HepG2 (cell line): ENCODE results near the gene NUDT1. TPM values are rescaled to one million over a fixed set of nuclear protein-coding genes. Genes with fewer than 3 reads are reported as not detected.

Source experiments
- BCL3 ChIP-seq: sonication (generic); formaldehyde crosslinking; IDR thresholded peaks from 2 replicates; pipeline ENCODE4 v1.5.1; 2020; ENCODE audit warnings: mild to moderate bottlenecking, missing genetic modification reagents, moderate library complexity
- BORCS8-MEF2B ChIP-seq: sonication (generic); formaldehyde crosslinking; IDR thresholded peaks from 2 replicates; pipeline ENCODE4 v1.8.0; 2022; ENCODE audit warnings: mild to moderate bottlenecking, missing genetic modification reagents
- ETV5 ChIP-seq: IDR thresholded peaks from 2 replicates; pipeline ENCODE4 v1.6.1; 2018; ENCODE audit warnings: missing biosample characterization, missing genetic modification reagents, inconsistent platforms, borderline replicate concordance
- FOXO1 ChIP-seq: sonication (generic); formaldehyde crosslinking; IDR thresholded peaks from 2 replicates; pipeline ENCODE4 v1.4.0; 2020; ENCODE audit warnings: missing genetic modification reagents
- GLI4 ChIP-seq: sonication (generic); formaldehyde crosslinking; IDR thresholded peaks from 2 replicates; pipeline ENCODE4 v1.5.1; 2020; ENCODE audit warnings: missing genetic modification reagents, mild to moderate bottlenecking, moderate library complexity, borderline replicate concordance
- HNRNPK ChIP-seq: fragments of 200-400 bp; formaldehyde crosslinking; IDR thresholded peaks from 2 replicates; pipeline ENCODE4 v1.6.1; 2018; ENCODE audit warnings: low read length, low read depth, moderate library complexity, mild to moderate bottlenecking; ENCODE audit not compliant: poor library complexity, severe bottlenecking
- HOXA5 ChIP-seq: sonication (generic); formaldehyde crosslinking; IDR thresholded peaks from 2 replicates; pipeline ENCODE4 v1.4.0; 2020; ENCODE audit warnings: missing genetic modification reagents
- MAF1 ChIP-seq: sonication (generic); formaldehyde crosslinking; IDR thresholded peaks from 2 replicates; pipeline ENCODE4 v1.5.0; 2020; ENCODE audit warnings: missing genetic modification reagents, borderline replicate concordance
- NFIC ChIP-seq: IDR thresholded peaks from 2 replicates; pipeline ENCODE4 v1.6.1; 2012; ENCODE audit warnings: mild to moderate bottlenecking, low read length, inconsistent platforms
- SP4 ChIP-seq: sonication (generic); formaldehyde crosslinking; IDR thresholded peaks from 2 replicates; pipeline ENCODE4 v1.8.1; 2023; ENCODE audit warnings: mild to moderate bottlenecking, missing genetic modification reagents
- TFE3 ChIP-seq: IDR thresholded peaks from 2 replicates; pipeline ENCODE4 v1.6.1; 2016
- ZNF251 ChIP-seq: sonication (generic); formaldehyde crosslinking; IDR thresholded peaks from 2 replicates; pipeline ENCODE4 v1.9.0; 2021; ENCODE audit warnings: mild to moderate bottlenecking, missing genetic modification reagents
- ZNF660 ChIP-seq: sonication (generic); formaldehyde crosslinking; IDR thresholded peaks from 2 replicates; pipeline ENCODE4 v1.5.1; 2020; ENCODE audit warnings: mild to moderate bottlenecking, low read depth, missing genetic modification reagents, borderline replicate concordance
- polyA plus RNA-seq, 8 experiments: library from polyadenylated mRNA; depleted of rRNA in 3 of 8; stranded (reverse) in 7 of 8; unstranded in 1 of 8; fragments of >200 nt; fragmentation: Illumina TruSeq in 4 of 8; extraction: Trizol in 4 of 8; gene quantifications; 2 replicates each; pipeline versions ENCODE4 v1.2.1 to v1.2.3, GENCODE V29; 2011 to 2016; ENCODE audit warnings: low read depth in 4 of 8, missing spikeins in 1 of 8, mixed read lengths in 1 of 8; ENCODE audit not compliant: insufficient read depth in 1 of 8
- total RNA-seq, 5 experiments: library from RNA; depleted of rRNA; stranded (reverse); fragments of >200 nt; fragmentation: Illumina TruSeq; extraction: Trizol; gene quantifications; 2 replicates each; pipeline ENCODE4 v1.2.3, GENCODE V29; 2016; ENCODE audit warnings: low read depth in 1 of 5
- TF ChIP-seq, protein P1 (sequence below): sonication (generic); formaldehyde crosslinking; IDR thresholded peaks from 2 replicates; pipeline ENCODE4 v1.5.1; 2020; ENCODE audit warnings: mild to moderate bottlenecking, missing genetic modification reagents
- TF ChIP-seq, protein P2 (sequence below): sonication (generic); formaldehyde crosslinking; IDR thresholded peaks from 2 replicates; pipeline ENCODE4 v1.4.0; 2020; ENCODE audit warnings: missing genetic modification reagents
- TF ChIP-seq, protein P3 (sequence below): sonication (generic); formaldehyde crosslinking; IDR thresholded peaks from 2 replicates; pipeline ENCODE4 v1.8.0; 2022; ENCODE audit warnings: low read depth, missing genetic modification reagents

Gene NUDT1
- total and polyA plus RNA-seq, 2 of the 13 experiments (the other 11 are each of a cell fraction or from before 2014, with no cell fraction given) = 9.1 to 26.8 TPM

DNA sequence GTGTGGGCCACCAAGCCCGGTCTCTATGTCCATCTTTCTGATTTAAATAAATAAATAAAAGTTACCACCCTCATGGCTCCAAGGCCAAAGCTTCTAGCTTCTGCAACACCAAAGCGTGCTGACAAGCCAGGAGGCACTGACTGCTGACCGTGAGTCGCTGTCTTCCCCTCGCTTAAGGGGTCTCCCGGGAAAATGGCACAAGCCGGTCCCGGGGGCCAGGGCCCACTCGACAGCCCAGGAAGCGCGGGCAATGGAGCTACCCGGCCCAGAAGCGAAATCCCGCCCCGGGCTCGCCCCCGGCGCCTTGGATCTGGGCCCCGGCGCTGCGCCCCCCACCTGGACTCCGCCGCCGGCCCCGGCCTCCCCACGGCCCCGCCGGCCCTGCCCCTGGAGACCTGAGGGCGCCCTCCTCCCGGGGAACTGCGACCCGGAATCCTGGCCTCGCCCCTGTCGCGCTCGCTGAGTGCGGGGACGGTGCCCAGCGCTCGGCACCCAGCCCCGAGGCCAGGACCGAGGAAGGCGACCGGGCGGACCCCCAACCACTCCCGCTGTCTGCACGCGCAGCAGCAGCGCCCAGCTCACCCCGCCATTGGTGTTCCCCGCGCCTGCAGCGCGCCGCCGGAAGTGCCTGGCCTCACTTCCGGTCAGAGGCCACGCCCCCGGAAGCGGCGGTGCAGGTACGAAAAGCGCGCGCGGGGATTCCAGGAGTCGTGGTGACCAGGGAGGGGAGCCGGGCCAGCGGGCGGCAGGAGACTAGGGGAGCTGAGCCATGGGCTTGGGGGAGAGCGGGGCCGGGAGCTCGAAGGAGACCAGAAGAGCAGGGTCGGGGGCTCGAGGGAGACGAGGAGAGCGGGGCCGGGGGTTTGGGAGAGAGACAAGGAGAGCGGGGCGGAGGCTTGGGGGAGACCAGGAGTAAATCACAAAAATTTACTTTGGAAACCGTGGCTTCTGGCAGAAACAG, at the start of gene NUDT1, which contains the start of gene MRM2 (continued):
- TF ChIP-seq, protein P1, sequence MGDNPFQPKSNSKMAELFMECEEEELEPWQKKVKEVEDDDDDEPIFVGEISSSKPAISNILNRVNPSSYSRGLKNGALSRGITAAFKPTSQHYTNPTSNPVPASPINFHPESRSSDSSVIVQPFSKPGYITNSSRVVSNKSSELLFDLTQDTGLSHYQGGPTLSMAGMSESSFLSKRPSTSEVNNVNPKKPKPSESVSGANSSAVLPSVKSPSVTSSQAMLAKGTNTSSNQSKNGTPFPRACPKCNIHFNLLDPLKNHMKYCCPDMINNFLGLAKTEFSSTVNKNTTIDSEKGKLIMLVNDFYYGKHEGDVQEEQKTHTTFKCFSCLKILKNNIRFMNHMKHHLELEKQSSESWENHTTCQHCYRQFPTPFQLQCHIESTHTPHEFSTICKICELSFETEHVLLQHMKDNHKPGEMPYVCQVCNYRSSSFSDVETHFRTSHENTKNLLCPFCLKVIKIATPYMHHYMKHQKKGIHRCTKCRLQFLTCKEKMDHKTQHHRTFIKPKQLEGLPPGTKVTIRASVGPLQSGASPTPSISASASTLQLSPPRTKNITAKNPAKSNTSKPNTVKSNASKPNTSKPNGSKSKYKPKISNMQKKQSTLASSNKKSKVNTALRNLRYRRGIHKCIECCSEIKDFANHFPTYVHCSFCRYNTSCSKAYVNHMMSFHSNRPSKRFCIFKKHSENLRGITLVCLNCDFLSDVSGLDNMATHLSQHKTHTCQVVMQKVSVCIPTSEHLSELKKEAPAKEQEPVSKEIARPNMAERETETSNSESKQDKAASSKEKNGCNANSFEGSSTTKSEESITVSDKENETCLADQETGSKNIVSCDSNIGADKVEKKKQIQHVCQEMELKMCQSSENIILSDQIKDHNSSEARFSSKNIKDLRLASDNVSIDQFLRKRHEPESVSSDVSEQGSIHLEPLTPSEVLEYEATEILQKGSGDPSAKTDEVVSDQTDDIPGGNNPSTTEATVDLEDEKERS (CRISPR knock-in tag) = 0 out of 2 replicates have a peak, but pooled peaks have one; percentile 59
- TF ChIP-seq, protein P2, sequence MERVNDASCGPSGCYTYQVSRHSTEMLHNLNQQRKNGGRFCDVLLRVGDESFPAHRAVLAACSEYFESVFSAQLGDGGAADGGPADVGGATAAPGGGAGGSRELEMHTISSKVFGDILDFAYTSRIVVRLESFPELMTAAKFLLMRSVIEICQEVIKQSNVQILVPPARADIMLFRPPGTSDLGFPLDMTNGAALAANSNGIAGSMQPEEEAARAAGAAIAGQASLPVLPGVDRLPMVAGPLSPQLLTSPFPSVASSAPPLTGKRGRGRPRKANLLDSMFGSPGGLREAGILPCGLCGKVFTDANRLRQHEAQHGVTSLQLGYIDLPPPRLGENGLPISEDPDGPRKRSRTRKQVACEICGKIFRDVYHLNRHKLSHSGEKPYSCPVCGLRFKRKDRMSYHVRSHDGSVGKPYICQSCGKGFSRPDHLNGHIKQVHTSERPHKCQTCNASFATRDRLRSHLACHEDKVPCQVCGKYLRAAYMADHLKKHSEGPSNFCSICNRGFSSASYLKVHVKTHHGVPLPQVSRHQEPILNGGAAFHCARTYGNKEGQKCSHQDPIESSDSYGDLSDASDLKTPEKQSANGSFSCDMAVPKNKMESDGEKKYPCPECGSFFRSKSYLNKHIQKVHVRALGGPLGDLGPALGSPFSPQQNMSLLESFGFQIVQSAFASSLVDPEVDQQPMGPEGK (CRISPR knock-in tag) = peak; percentile 14; the same call in 1 of the 2 replicates
- peak; percentile 67; the same call in 1 of the 2 replicates for TF ChIP-seq BCL3 (CRISPR knock-in tag)
- TF ChIP-seq ZNF251 (CRISPR knock-in tag) = no peak
- 0 out of 2 replicates have a peak, but pooled peaks have one; percentile 26 for TF ChIP-seq TFE3 (CRISPR knock-in tag)
- peak; percentile 67; the same call in 1 of the 2 replicates for TF ChIP-seq MAF1 (CRISPR knock-in tag)
- peak; percentile 97 for TF ChIP-seq HNRNPK
- TF ChIP-seq, protein P3, sequence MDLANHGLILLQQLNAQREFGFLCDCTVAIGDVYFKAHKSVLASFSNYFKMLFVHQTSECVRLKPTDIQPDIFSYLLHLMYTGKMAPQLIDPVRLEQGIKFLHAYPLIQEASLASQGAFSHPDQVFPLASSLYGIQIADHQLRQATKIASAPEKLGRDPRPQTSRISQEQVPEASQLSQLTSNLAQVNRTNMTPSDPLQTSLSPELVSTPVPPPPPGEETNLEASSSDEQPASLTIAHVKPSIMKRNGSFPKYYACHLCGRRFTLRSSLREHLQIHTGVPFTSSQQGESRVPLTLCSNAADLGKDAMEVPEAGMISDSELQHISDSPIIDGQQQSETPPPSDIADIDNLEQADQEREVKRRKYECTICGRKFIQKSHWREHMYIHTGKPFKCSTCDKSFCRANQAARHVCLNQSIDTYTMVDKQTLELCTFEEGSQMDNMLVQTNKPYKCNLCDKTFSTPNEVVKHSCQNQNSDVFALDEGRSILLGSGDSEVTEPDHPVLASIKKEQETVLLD (CRISPR knock-in tag) = 0 out of 2 replicates have a peak, but pooled peaks have one; percentile 51
- peak; percentile 90 for TF ChIP-seq ETV5 (CRISPR knock-in tag)
- TF ChIP-seq GLI4 (CRISPR knock-in tag) = peak; percentile 85
- TF ChIP-seq SP4 = peak; percentile 93
- peak; percentile 95 for TF ChIP-seq BORCS8-MEF2B (CRISPR knock-in tag)
- peak; percentile 70; the same call in 1 of the 2 replicates for TF ChIP-seq HOXA5 (CRISPR knock-in tag)
- TF ChIP-seq ZNF660 (CRISPR knock-in tag) = no peak
- no peak for TF ChIP-seq NFIC
- peak; percentile 59; the same call in 1 of the 2 replicates for TF ChIP-seq FOXO1 (CRISPR knock-in tag)
